PC-9 (cell line): Measurements from ENCODE around the gene RBBP4.

Experiments
- CTCF ChIP-seq: fragments of 200-600 bp; sonication (generic); conservative IDR thresholded peaks from 2 replicates; pipeline ENCODE4 v1.6.1; 2017; ENCODE audit warnings: mixed run types, antibody characterized with exemption, mild to moderate bottlenecking, moderate library complexity
- EZH2 ChIP-seq: fragments of 200-600 bp; sonication (generic); IDR thresholded peaks from 2 replicates; pipeline ENCODE4 v1.8.0; 2017; ENCODE audit warnings: antibody characterized with exemption, low read depth

- TF ChIP-seq CTCF = no peak
- no peak for TF ChIP-seq EZH2
These were observed 77.5 kb downstream of the RBBP4 start for GRCh38 chr1:32728413-32729077.
